Measurements from ENCODE around the gene MAP3K2.
A peak's percentile ranks its signal among the peaks of the same experiment; 100 is the strongest.

Gene MAP3K2

GRCh38 chr2:127326289-127326945, 61.4 kb downstream of the MAP3K2 start:
- H3K4me3 ChIP-seq (ENCODE audit: low read depth, low read length) = no peak overlapping the region
- DNase-seq (ENCODE audit: low read depth) = no peak
- TF ChIP-seq CTCF (IDR thresholded peaks at IDR 0.05; ENCODE audit: control insufficient read depth, extremely low read depth, insufficient read depth) = no peak

GRCh38 chr2:127324635-127325034, 63.1 kb downstream of the MAP3K2 start:
- no peak overlapping the region for H3K4me3 ChIP-seq (ENCODE audit: low read depth, low read length)
- no peak for DNase-seq (ENCODE audit: low read depth)
- TF ChIP-seq CTCF (IDR thresholded peaks at IDR 0.05; ENCODE audit: control insufficient read depth, extremely low read depth, insufficient read depth) = peak; percentile 51

- TF ChIP-seq CTCF (IDR thresholded peaks at IDR 0.05; ENCODE audit: control insufficient read depth, extremely low read depth, insufficient read depth) = no peak
- no peak for DNase-seq (ENCODE audit: low read depth)
These were observed 66.5 kb downstream of the MAP3K2 start for GRCh38 chr2:127321303-127321702.

GRCh38 chr2:127320586-127321275, 67.0 kb downstream of the MAP3K2 start:
- TF ChIP-seq CTCF (IDR thresholded peaks at IDR 0.05; ENCODE audit: control insufficient read depth, extremely low read depth, insufficient read depth) = no peak
- H3K4me3 ChIP-seq (ENCODE audit: low read depth, low read length) = no peak overlapping the region
- no peak for DNase-seq (ENCODE audit: low read depth)

More at GRCh38 chr2:127321303-127321702, 66.5 kb downstream of the MAP3K2 start:
- no peak overlapping the region for H3K4me3 ChIP-seq (ENCODE audit: low read depth, low read length)

GRCh38 chr2:127320067-127320466, 67.7 kb downstream of the MAP3K2 start:
- no peak for DNase-seq (ENCODE audit: low read depth)
- TF ChIP-seq CTCF (IDR thresholded peaks at IDR 0.05; ENCODE audit: control insufficient read depth, extremely low read depth, insufficient read depth) = no peak
- H3K4me3 ChIP-seq (ENCODE audit: low read depth, low read length) = no peak overlapping the region

- no peak for TF ChIP-seq CTCF (IDR thresholded peaks at IDR 0.05; ENCODE audit: control insufficient read depth, extremely low read depth, insufficient read depth)
- DNase-seq (ENCODE audit: low read depth) = peak; percentile 95
- no peak overlapping the region for H3K4me3 ChIP-seq (ENCODE audit: low read depth, low read length)
These were observed 73.4 kb downstream of the MAP3K2 start for GRCh38 chr2:127314193-127314988.

Data from LNCaP clone FGC (cell line).